HepG2 (cell line): ENCODE data around the gene ZNF132. TPM values are rescaled to one million over a fixed set of nuclear protein-coding genes. Genes with fewer than 3 reads are reported as not detected.

Experiments
- BRCA1 ChIP-seq: sonication (generic); formaldehyde crosslinking; IDR thresholded peaks from 2 replicates; pipeline ENCODE4 v1.4.0; 2020; ENCODE audit warnings: missing genetic modification reagents
- BRD4 ChIP-seq: sonication (generic); formaldehyde crosslinking; IDR thresholded peaks from 2 replicates; pipeline ENCODE4 v1.4.0; 2020; ENCODE audit warnings: missing genetic modification reagents
- DR1 ChIP-seq: sonication (generic); formaldehyde crosslinking; IDR thresholded peaks from 2 replicates; pipeline ENCODE4 v1.8.0; 2021; ENCODE audit warnings: mild to moderate bottlenecking, missing genetic modification reagents, inconsistent platforms
- FOSL2 ChIP-seq: sonication (generic); formaldehyde crosslinking; IDR thresholded peaks from 2 replicates; pipeline ENCODE4 v1.4.0; 2020; ENCODE audit warnings: missing genetic modification reagents
- FOXA1 ChIP-seq, 2 experiments: fragments of 450-650 bp in 1 of 2; sonication (generic) in 1 of 2; formaldehyde crosslinking in 1 of 2; IDR thresholded peaks; 2 replicates each; pipeline versions ENCODE4 v1.4.0 to v1.6.1; 2016 to 2020; ENCODE audit warnings: missing genetic modification reagents in 1 of 2
- GPN1 ChIP-seq: sonication (generic); formaldehyde crosslinking; IDR thresholded peaks from 2 replicates; pipeline ENCODE4 v1.5.1; 2020; ENCODE audit warnings: missing genetic modification reagents, borderline replicate concordance
- HNF4G ChIP-seq, 2 experiments: sonication (generic) in 1 of 2; formaldehyde crosslinking in 1 of 2; IDR thresholded peaks; 2 replicates each; pipeline versions ENCODE4 v1.4.0 to v1.6.1; 2011 to 2020; ENCODE audit warnings: borderline replicate concordance in 2 of 2, low read depth in 2 of 2, mild to moderate bottlenecking in 2 of 2, low read length in 1 of 2, missing genetic modification reagents in 1 of 2, moderate library complexity in 1 of 2
- LRRFIP1 ChIP-seq: sonication (generic); formaldehyde crosslinking; conservative IDR thresholded peaks from 2 replicates; pipeline ENCODE4 v1.4.0; 2020; ENCODE audit warnings: missing genetic modification reagents
- NFRKB ChIP-seq: fragments of 450-650 bp; IDR thresholded peaks from 2 replicates; pipeline ENCODE4 v1.6.1; 2017
- RBFOX2 ChIP-seq: fragments of 200-400 bp; formaldehyde crosslinking; IDR thresholded peaks from 2 replicates; pipeline ENCODE4 v1.6.1; 2017; ENCODE audit warnings: low read depth, mild to moderate bottlenecking, low read length
- RFX5 ChIP-seq: IDR thresholded peaks from 2 replicates; pipeline ENCODE4 v1.6.1; 2011; ENCODE audit warnings: low read depth, low read length, improper control_type of control experiment
- RXRB ChIP-seq: IDR thresholded peaks from 2 replicates; pipeline ENCODE4 v1.6.1; 2016; ENCODE audit warnings: borderline replicate concordance, missing genetic modification reagents, missing compliant biosample characterization
- SALL1 ChIP-seq: sonication (generic); formaldehyde crosslinking; IDR thresholded peaks from 2 replicates; pipeline ENCODE4 v1.8.0; 2022; ENCODE audit warnings: mild to moderate bottlenecking, missing genetic modification reagents
- ZNF572 ChIP-seq: sonication (generic); formaldehyde crosslinking; IDR thresholded peaks from 2 replicates; pipeline ENCODE4 v1.5.1; 2020; ENCODE audit warnings: mild to moderate bottlenecking, missing genetic modification reagents
- ZNF646 ChIP-seq: sonication (generic); formaldehyde crosslinking; IDR thresholded peaks from 2 replicates; pipeline ENCODE4 v1.9.0; 2021; ENCODE audit warnings: mild to moderate bottlenecking, missing genetic modification reagents
- ZNF841 ChIP-seq: sonication (generic); formaldehyde crosslinking; IDR thresholded peaks from 2 replicates; pipeline ENCODE4 v1.8.1; 2023; ENCODE audit warnings: missing genetic modification reagents, borderline replicate concordance
- polyA plus RNA-seq, 8 experiments: library from polyadenylated mRNA; depleted of rRNA in 3 of 8; stranded (reverse) in 7 of 8; unstranded in 1 of 8; fragments of >200 nt; fragmentation: Illumina TruSeq in 4 of 8; extraction: Trizol in 4 of 8; gene quantifications; 2 replicates each; pipeline versions ENCODE4 v1.2.1 to v1.2.3, GENCODE V29; 2011 to 2016; ENCODE audit warnings: low read depth in 4 of 8, missing spikeins in 1 of 8, mixed read lengths in 1 of 8; ENCODE audit not compliant: insufficient read depth in 1 of 8
- total RNA-seq, 5 experiments: library from RNA; depleted of rRNA; stranded (reverse); fragments of >200 nt; fragmentation: Illumina TruSeq; extraction: Trizol; gene quantifications; 2 replicates each; pipeline ENCODE4 v1.2.3, GENCODE V29; 2016; ENCODE audit warnings: low read depth in 1 of 5

ZNF132 gene
- total and polyA plus RNA-seq, 2 of the 13 experiments (the other 11 are each of a cell fraction or from before 2014, with no cell fraction given): not detected

GRCh38 chr19:58451358-58452101, 11.6 kb upstream of the ZNF132 start, which contains the start of gene ZNF324B (continued):
- TF ChIP-seq ZNF646 (CRISPR knock-in tag) (no peak), GPN1 (CRISPR knock-in tag) (no peak), FOSL2 (no peak), FOXA1 (IDR thresholded peaks at IDR 0.05) (no peak), FOXA1 (CRISPR knock-in tag; IDR thresholded peaks at IDR 0.05) (0 out of 2 replicates have a peak, but pooled peaks have one; percentile 19), SALL1 (CRISPR knock-in tag) (peak; percentile 51; the same call in 1 of the 2 replicates), DR1 (CRISPR knock-in tag) (peak; percentile 41; the same call in 1 of the 2 replicates), RXRB (CRISPR knock-in tag) (no peak), NFRKB (no peak), ZNF572 (CRISPR knock-in tag) (0 out of 2 replicates have a peak, but pooled peaks have one; percentile 57), HNF4G (IDR thresholded peaks at IDR 0.05; ENCODE audit: borderline replicate concordance, low read depth, low read length) (no peak), HNF4G (CRISPR knock-in tag; IDR thresholded peaks at IDR 0.05; ENCODE audit: borderline replicate concordance, low read depth) (no peak), BRCA1 (no peak), BRD4 (no peak), ZNF841 (CRISPR knock-in tag) (no peak), RBFOX2 (peak; percentile 75), RFX5 (peak; percentile 64), LRRFIP1 (CRISPR knock-in tag) (no peak)
